ENCODE measurements around the gene REL.

Gene REL

DNA sequence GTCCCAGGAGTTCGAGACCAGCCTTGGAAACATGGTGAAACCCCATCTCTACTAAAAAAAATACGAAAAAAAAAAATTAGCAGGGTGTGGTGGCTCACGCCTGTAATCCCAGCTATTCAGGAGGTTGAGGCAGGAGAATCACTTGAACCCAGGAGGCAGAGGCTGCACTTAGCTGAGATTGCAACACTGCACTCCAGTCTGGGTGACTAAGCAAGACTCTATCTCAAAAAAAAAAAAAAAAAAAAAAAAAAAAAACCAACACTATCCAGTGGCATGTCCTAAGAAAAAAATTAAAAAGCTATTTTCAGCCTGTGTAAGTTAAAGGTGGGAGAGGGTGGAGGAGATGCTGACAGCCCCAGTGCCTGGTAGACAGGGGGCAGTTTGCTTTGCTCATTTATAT is 32.2 kb upstream of the REL start:
- H3K27ac ChIP-seq, result no peak overlapping the region
- TF ChIP-seq, protein P1, sequence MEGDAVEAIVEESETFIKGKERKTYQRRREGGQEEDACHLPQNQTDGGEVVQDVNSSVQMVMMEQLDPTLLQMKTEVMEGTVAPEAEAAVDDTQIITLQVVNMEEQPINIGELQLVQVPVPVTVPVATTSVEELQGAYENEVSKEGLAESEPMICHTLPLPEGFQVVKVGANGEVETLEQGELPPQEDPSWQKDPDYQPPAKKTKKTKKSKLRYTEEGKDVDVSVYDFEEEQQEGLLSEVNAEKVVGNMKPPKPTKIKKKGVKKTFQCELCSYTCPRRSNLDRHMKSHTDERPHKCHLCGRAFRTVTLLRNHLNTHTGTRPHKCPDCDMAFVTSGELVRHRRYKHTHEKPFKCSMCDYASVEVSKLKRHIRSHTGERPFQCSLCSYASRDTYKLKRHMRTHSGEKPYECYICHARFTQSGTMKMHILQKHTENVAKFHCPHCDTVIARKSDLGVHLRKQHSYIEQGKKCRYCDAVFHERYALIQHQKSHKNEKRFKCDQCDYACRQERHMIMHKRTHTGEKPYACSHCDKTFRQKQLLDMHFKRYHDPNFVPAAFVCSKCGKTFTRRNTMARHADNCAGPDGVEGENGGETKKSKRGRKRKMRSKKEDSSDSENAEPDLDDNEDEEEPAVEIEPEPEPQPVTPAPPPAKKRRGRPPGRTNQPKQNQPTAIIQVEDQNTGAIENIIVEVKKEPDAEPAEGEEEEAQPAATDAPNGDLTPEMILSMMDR (conservative IDR thresholded peaks at IDR 0.05; ENCODE audit: low read depth), result no peak
- ChIA-PET POLR2A (ENCODE audit: low non-redundant PET) (interaction anchor here (0.7 kb wide), 2 partner anchors 10 to 100 kb away, joined by 3 to 18 read pairs; no protein-coding TSS in a partner anchor), CTCF (no interaction called here)
- no peak for DNase-seq (ENCODE audit: low spot score)

DNA sequence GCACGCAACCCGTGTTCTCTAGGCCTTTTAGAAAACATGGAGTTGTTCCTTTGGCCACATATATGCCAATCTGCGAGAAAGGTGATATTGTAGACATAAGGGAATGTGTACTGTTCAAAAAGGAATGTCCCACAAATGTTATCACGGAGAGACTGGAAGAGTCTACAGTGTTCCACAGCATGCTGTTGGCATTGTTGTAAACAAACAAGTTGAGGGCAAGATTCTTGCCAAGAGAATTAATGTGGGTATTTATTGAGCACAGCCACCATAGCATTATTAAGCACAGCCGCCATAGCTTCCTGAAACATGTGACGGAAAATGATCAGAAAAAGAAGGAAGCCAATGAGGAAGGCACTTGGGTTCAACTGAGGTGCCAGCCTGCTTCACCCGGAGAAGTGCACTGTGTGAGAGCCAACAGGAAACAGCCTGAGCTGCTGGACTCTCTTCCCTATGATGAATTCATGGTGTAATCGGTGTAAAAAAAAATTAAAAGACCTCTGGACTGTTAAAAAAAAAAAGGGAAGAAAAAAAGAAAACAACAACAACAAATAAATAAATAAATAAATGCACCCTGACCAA is 29.0 kb upstream of the REL start:
- CTCF ChIA-PET, result no interaction called here
- TF ChIP-seq, protein P1 (conservative IDR thresholded peaks at IDR 0.05; ENCODE audit: low read depth), result no peak
- no peak for DNase-seq (ENCODE audit: low spot score)
- H3K27ac ChIP-seq, result no peak overlapping the region
- POLR2A ChIA-PET (ENCODE audit: low non-redundant PET), result no interaction called here

DNA sequence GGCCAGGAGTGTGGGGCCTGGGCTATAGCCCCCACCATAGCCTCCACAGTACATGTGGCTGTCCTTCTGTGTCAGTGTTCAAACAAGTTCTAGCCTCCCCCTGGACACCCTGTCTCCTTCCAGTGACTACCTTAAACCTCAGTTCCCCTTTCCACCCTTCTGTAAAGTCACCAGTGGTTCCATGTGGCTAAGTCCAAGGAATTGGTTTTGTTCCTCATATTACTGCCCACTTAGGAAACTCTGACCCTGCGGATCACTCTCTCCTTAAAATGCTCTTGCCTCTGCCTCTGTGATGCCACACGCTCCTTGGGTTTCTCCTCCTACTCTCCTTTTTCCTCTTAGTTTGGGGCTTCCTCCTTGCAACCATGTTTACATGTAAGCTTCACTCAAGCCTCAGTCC is 27.8 kb upstream of the REL start:
- DNase-seq (ENCODE audit: low spot score), result no peak
- H3K27ac ChIP-seq, result no peak overlapping the region
- CTCF ChIA-PET, result interaction anchor here (0.6 kb wide), 1 partner anchor 33 kb away, joined by 3 read pairs; no protein-coding TSS in a partner anchor
- POLR2A ChIA-PET (ENCODE audit: low non-redundant PET), result no interaction called here
- TF ChIP-seq, protein P1 (conservative IDR thresholded peaks at IDR 0.05; ENCODE audit: low read depth), result no peak

DNA sequence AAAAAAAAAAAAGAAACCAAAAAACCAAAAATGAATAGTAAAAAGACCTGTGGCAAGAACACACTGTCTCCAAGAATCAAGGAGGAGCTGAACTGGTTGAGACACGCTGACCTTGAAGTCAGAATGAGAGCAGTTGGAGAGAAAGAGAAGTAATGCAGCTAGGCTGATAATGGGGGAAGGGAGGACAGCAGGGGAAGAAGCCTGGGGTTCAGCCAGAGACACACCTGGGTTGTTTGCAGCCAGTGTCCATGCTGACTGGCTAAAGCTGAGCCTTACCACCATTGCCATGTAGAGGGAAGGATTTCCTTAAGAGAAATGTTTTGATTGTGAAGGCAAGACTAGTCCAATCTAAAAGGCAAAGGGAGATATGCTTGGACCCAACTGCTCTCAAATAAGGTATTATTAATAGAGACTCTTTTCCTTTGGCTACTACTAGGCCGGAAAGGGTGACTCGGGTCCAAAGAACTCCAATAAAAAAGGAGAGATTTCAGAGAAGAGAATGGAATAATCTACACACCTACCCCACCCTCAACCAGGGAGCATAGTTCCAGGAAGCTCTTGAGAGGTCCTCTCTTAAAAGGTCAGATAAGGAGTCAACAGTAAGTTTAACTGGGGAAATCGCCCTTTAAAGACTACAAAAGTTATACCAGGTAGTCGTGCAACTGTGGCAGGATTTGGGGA is 25.2 kb upstream of the REL start:
- POLR2A ChIA-PET (ENCODE audit: low non-redundant PET), result interaction anchor here (0.7 kb wide), 1 partner anchor 28 kb away, joined by 3 read pairs; no protein-coding TSS in a partner anchor
- DNase-seq (ENCODE audit: low spot score), result no peak
- CTCF ChIA-PET, result interaction anchor here (0.9 kb wide), 1 partner anchor 143 kb away, joined by 7 read pairs; no protein-coding TSS in a partner anchor
- TF ChIP-seq, protein P1 (conservative IDR thresholded peaks at IDR 0.05; ENCODE audit: low read depth), result no peak
- H3K27ac ChIP-seq, result no peak overlapping the region

DNA sequence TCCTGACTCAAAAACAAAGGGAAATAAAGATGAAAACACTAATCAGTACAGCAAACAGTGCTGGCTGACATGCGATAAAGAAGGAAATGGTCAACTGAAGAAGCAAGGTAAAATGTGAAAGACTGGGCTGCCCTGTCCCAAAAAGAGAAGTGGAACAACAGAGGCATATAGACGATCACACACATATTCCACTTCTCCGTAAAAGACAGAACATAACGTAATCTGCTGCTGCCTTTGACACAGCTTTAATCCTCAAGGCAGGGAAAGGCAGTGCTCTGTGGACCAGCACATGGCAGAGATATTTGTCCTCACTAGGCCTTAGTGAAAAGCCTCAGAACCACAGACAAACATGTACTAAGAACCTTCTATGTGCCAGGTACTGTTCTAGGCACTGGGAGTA is 24.3 kb upstream of the REL start:
- TF ChIP-seq, protein P1 (conservative IDR thresholded peaks at IDR 0.05; ENCODE audit: low read depth), result no peak
- CTCF ChIA-PET, result no interaction called here
- POLR2A ChIA-PET (ENCODE audit: low non-redundant PET), result no interaction called here
- no peak for DNase-seq (ENCODE audit: low spot score)
- H3K27ac ChIP-seq, result no peak overlapping the region

DNA sequence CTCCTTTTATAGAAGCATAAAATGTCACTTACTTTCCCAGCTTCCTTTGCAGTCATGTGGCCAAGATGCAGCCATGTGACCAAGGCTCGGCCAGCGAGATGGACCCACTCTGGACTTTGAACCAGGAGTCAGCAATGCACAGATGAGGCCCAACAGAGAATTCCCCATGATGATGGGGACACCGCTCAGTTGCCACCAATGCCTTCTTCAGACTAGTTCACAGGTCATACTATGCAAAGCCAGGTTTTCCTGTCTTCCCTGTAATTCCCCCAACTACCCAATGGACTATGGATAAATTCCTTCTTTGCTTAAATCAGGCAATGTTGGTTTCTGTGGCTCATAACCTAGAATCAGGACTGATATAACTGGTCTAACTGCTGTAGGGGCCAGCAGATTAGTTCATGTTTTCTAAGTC is 22.5 kb upstream of the REL start:
- no peak overlapping the region for H3K27ac ChIP-seq
- TF ChIP-seq, protein P1 (conservative IDR thresholded peaks at IDR 0.05; ENCODE audit: low read depth), result no peak
- POLR2A ChIA-PET (ENCODE audit: low non-redundant PET), result no interaction called here
- DNase-seq (ENCODE audit: low spot score), result no peak
- CTCF ChIA-PET, result no interaction called here

Measured in RWPE1 (cell line).